GM19397 (cell line): ENCODE measurements around the gene PPP1R9A.

Experiments used
- ATAC-seq: cut with Tn5 transposase; IDR thresholded peaks from one replicate; pipeline ENCODE4 v1.9.1; 2021; ENCODE audit warnings: mild to moderate bottlenecking, moderate library complexity; ENCODE audit not compliant: unreplicated experiment

PPP1R9A gene

DNA sequence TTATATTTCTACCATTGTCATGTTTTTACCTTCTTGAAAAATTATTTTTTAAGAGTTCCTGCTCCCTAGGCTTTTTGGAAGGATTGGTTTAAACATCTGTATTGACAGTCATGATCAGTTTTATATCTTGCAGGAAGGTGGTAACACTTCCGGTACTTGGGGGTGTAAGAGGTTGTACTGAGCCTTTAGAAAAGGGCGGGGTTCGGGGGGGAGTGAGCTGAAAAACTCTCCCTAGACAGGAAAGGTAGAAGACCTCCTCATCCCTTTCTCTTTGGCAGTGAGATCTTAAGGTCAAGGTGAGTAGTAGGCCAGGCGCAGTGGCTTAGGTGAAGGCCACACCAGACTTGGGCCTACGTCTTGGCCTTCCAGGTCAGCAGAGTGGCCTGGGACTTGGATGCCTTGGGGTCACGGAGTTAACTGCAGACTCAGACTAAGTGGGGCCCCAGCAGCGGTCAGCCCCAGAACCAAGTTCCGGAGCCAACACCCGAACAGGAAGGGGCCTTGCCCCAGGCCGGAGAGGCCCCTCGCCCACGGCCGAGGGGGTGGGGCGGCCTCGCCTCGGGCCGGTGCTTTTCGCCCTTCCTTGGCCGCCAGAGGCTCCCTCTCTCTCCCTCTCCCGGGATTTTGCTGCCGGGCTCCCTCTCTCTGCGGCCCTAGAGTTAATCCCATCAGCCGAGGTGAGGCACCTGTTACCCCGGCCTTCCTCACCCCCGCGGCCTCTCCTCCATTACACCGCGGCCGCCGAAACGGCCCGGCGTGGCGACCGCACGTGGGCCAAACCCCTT is at the start of gene PPP1R9A:
PPP1R9A (plus strand) TSS at position 569 of the 785 bp plus-strand sequence. CDS start 2,520 bp downstream, outside the sequence.
- no peak for ATAC-seq

GRCh38 chr7:94871132-94871531 is 36.3 kb upstream of the PPP1R9A start:
- ATAC-seq: no peak

- ATAC-seq: no peak
Measured at GRCh38 chr7:94873239-94873638, 34.2 kb upstream of the PPP1R9A start.

DNA sequence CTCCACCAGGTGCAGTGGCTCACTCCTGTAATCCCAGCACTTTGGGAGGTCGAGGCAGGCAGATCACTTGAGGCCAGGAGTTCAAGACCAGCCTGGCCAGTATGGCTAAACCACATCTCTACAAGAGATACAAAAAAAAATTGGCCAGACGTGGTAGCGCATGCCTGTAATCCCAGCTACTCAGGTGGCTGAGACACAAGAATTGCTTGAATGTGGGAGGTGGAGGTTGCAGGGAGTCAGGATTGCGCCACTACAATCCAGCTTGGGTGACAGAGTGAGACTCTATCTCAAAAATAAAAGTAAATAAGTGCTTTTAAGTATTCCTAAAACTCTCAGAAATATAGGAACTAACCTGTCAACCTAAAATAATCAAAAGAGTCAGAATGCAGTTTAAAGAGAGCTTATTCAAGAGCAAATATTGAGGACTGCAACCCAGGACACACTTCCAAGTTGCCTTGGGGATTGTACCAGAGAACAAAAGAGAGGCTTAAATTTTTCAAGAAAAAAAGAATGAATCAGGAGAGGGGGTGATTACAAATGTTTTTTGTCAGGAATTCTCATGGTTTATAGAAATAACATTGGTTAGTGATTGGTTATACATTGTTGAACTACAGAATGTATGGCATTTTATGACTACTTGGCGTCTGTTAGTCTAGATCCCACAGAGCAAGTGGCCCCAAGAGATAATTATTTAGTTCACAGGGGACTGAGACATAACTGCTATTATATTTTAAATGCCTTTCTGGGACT is 33.2 kb upstream of the PPP1R9A start:
- ATAC-seq: no peak

GRCh38 chr7:94875201-94875600 is 32.2 kb upstream of the PPP1R9A start:
- no peak for ATAC-seq

DNA sequence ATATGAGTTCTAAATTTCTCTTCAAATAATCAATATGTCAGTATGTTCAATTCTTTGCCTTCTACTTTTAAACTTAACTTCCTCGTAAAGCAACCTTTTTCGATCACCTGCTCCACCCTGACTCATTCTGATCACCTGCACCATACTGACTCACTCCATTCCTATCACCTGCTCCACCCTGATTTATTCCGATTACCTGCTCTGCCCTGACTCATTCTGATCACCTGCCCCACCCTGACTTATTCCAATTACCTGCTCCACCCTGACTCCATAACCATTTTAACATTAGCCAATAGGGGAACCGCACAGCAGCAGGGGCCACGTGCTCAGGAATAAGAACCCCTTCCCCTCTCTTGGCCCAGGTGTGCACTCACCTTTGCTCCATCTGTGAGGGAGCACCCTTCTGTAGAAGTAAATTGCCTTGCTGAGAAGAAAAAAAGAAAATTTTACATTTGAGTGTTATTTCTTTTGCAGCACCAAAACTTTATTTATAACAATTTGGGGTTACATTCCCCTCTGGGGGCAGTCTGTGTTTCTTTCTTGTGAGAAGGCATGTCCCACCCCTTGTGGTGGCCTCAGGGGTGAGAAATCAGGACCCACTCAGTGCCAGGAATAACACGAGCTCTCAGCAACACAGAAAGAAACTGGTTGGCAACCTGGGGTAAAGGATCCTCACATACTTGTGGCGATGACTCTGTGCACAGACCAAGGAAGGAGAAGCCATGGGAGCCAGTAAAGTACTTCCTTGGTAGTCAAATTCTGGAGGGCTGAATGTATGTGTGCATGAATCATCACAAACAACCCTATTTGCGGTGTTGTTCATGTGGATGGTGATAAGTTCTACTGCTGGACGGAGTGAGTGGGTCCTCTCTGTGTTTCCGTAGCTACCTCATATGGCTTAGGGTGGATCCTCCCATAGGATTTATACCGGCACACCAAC is 29.4 kb upstream of the PPP1R9A start:
- no peak for ATAC-seq

DNA sequence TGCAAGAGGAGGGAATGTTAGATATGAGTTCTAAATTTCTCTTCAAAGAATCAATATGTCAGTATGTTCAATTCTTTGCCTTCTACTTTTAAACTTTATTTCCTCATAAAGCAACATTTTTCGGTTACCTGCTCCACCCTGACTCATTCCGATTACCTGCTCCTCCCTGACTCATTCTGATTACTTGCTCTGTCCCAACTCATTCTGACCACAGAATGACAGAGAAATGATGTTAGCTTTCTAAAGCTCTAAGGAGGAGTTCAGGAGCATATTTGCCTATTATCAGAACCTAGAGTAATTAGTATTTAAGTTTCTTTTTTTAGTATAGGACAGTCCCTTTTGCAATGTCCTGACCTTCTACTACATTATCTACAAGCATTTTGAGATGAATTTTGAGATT is 24.5 kb upstream of the PPP1R9A start:
- no peak for ATAC-seq

- ATAC-seq: no peak
Measured at GRCh38 chr7:94883616-94884015, 23.8 kb upstream of the PPP1R9A start.

GRCh38 chr7:94888551-94888950 is 18.8 kb upstream of the PPP1R9A start:
- no peak for ATAC-seq

- ATAC-seq: no peak
Measured at GRCh38 chr7:94888995-94889523, 18.3 kb upstream of the PPP1R9A start.

DNA sequence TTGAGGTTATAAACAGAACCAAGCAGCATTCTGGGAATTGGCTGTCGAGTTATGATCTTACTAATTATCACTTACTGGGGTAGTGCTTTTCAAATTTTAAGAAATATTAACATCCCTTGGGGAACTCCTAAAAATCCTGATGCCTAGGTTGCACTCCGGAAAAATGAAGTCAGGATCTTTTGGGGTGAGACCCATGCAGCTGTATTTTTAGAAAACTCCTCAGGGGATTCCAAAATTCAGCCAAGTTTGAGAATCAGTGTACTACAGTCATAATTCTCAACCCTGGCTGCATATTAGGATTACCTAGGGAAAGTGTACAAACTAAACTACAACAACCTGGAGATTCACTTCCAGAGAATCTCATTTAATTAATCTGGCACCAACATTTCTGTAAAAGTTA is 17.2 kb upstream of the PPP1R9A start:
- no peak for ATAC-seq

GRCh38 chr7:94893661-94894060 is 13.7 kb upstream of the PPP1R9A start:
- no peak for ATAC-seq

- no peak for ATAC-seq
Measured at GRCh38 chr7:94897541-94897940, 9.9 kb upstream of the PPP1R9A start.

GRCh38 chr7:94898340-94898739 is 9.1 kb upstream of the PPP1R9A start:
- ATAC-seq: no peak

DNA sequence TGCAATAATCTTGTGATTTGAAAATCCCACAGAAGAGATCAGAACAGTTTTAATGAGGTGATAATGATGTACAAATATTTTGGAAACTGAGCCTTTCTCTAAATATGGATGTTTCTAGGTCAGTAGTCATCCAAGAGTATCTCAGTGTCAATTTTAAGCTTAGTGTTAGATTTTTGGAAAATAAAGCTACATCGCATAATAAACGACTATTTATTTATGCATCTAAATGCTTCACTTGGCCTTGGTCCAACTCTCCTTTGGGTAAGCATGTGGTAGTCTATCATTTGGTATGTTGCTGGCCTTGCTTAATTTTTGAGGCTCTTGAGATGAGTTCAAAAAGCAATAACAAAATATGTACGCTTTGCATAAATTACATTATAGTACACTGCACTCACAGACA is 5.4 kb upstream of the PPP1R9A start:
- ATAC-seq: no peak

DNA sequence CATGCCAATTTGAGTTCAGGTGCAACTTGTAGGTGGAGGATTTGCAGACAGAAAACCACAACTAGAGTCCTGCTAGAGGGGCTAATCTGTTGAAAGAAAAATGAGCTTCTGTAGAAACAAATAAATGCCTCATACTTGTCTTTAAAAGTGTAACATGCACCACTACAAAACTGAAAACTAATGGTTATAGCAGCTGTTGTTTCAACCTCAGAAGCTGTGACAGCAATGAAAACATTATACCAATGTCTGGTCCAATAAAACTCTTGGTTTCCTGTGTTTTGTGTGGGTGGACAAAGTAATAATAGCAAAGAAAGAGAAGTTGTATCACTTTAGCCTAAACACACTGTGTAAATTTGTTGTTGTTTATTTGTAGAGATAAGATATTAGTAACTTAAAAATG is 3.4 kb upstream of the PPP1R9A start:
- ATAC-seq: no peak

- ATAC-seq: no peak
Measured at GRCh38 chr7:94904982-94905381, 2.4 kb upstream of the PPP1R9A start.

DNA sequence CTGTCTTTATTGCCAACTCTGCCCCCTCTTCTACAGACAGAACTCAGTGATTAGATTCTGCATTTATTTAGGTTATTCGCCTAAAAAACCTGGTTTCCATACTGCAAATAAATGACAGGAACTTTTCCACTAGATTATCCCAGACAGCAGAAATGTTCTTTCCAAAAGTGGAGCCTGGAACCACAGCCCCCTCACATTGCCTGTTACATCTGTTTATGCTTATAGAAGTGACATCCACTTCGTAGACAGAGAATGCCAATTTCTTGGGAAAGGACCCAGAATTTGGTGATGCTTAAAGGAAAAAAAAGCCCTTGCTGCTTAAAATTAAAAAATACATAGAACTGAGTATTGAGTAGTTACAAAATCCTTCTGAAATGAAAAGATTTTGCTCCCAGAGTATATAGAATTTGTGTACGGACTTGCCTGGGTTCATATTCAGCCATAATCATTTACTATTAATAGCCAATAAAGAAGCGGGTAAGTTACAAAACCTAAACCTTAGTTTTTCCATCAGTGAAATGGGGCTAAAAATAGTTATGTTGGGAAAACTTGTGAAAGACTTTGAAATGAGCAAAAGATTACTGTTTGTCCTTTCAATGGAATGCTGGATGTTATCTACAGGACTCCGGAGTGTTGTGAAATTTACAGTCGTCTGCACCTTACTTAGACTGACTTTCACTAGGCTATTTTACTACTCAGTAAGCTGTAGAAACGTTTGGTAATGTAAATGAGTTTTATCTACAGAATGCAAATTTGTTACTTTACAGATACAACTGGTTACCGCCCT is 1.1 kb upstream of the PPP1R9A start:
- ATAC-seq: no peak

DNA sequence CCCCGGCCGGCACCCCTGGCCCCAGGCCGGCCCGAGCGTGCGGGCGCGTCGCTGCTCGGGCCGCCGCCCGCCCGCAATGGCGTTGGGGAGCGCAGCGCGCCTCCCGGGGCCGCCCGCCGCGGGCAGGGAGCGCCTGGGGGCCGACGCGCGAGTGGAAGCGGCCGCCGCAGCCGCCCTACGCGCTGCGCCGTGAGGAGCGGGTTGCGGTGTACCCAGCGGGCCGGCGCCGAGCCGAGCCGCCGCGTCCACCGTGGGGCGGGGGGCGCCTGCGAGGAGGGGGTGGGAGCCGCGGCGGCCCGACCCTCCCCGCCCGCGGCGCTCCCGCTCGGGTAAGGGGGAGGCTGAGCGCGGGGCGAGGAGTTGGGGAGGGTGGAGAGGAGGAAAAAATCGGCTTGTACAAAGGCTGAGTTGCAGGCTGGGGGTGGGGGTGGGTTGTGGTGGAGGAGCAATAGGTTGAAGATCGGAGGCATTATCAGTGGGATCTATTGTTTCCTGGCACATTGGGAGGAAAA is 473 bp downstream of the PPP1R9A start:
- no peak for ATAC-seq
